Smooth muscle cell of the brain vasculature (primary cell): ENCODE results near the gene MAP4K3.

ENCODE experiments used
- DNase-seq: peaks from one replicate; pipeline ENCODE4 v3.0.0-alpha.2; 2012; ENCODE audit warnings: low read depth, low spot score

The MAP4K3 gene

GRCh38 chr2:39436592-39437521 lies at the start of gene MAP4K3:
Gene MAP4K3, minus strand, starts transcription at chr2:39437285. Its CDS starts 298 bp downstream, at chr2:39436987.
- peak; percentile 77 for DNase-seq

DNA sequence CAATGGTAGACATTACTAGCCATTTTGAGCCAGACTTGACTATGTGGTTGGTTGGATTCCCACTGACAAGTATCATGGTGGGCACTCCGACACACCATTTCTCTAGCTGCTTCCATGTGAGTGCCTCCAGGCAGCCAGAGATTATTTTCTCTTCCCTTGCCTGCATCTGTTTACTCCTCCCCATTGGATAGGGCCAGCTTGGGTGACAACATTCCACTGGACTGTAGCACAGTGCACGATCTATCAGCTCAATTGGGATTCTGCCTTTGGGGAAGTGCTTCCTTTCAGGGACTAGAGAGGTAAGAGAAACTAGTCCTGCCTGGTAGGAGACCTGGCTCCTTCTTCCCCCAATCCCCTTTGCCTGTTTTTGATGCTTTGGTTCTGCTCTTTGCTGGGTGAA lies 49.0 kb upstream of the MAP4K3 start:
- DNase-seq: no peak

- no peak for DNase-seq
Measured at GRCh38 chr2:39484620-39485495, 47.8 kb upstream of the MAP4K3 start.

DNA sequence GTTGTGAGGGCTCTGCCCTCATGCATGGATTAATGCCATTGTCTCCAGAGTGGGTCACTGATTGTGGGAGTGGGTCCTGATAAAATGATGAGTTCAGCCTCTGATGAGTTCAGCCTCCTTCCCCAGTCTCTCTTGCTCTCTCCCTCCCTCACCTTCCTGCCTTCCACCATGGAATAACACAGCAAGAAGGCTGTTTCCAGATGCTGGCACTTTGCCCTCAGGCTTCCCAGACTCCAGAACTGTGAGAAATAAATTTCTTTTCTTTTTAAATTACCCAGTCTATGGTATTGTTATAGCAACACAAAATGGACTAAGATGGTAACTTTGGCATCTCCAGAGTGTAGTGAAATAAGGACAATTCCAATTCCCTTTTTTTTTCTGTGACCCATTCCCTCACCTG lies 47.1 kb upstream of the MAP4K3 start:
- no peak for DNase-seq

DNA sequence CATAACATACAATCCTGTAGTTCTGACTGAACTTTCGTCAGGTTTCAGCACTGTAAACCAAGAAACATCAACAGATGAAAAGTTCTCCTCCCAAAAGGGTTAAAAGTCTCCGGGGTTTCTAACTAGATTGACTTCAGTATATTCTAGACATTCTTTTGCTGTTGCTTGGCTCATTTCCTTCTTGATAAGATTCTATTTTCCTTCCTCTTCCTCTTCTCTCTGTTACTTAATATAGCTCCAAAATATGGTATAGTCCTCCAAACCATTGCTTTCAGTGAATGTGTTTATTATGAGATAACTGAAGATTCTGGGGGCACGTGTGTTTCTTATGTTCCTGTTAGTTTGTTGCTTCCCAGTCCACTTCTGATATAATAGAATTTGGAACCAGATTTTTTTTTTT lies 46.4 kb upstream of the MAP4K3 start:
- no peak for DNase-seq

DNA sequence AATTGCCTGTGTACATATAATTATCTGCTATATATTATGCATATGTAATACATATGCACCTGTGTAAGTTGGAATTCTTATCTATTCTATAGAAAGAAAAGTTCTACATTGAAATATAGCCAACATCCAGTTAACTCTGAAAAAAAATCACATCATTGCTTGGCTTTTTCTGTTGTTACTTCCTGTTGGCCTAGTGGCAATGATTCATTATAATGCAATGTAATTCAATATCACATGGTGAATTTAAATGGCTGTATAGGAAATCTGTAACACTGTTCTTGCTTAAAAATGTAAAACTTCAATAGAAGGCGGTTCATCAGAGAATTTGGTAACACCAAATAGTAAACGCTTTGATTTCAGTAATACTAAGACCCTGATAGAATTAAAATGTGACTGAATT lies 44.5 kb upstream of the MAP4K3 start:
- no peak for DNase-seq

DNA sequence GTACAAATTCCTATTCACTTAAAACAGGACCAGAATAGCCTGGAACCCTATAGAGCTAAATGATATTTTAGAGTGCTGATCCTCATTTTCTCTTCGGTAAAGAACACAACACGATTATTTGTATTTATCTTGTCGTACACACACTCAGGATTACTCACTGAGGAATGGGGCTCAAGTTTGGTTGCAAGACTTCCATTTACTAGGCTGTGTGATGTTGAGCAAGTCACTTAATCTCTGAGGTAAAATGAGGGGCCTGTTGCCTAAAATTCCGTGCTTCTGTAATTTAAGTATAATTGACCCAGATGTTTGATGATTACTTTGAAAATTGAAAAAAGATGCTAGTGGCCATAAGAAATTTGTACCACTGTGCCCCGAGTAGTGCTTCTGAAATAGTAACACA lies 42.6 kb upstream of the MAP4K3 start:
- no peak for DNase-seq

DNA sequence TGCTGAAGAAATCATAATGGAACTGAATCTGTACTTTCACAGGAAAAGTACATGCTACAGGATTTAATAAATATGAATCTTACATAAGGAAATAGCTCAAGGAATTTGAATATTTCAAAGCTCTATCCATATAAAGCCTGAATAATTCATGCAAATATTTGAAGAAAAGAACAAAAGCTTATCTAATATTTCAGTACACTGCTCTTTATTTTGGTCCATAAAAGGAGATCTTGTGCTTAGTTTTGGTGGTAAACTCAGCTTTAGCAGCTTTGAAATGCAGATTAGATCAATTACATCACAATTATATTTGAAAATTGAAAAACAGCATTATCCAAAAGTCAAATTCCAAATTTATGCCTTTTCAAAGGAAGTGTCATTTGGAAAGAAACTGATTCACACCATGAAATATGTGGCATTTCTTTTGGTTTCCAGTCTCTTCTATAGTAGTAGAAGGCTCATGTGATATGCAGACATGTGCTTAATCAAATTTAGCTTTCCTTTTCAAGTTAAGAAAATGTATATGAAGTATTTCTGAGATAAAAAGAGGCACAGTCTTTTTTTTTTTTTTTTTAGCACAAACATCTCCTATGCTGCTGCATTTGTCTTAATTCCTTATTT lies 42.1 kb upstream of the MAP4K3 start:
- DNase-seq: no peak

DNA sequence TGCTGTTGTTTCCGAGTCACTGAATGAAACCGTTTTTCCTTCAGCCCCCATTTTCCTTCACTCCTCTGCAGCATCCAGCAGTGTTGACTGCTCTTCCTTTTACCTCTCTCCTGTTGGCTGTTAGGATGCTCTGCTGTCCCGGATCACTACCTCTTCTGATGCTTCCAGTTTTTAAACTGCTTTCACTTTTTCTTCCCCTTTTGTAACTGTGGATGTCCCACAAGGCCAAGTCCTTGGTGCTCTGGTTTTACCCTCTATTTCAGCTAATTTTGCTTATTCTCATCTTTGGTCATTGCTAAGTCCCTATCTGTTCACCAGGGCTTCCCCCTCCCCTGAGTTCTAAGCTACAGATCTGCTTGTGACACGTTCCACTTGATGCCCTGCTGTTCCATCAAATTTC lies 39.4 kb upstream of the MAP4K3 start:
- no peak for DNase-seq

DNA sequence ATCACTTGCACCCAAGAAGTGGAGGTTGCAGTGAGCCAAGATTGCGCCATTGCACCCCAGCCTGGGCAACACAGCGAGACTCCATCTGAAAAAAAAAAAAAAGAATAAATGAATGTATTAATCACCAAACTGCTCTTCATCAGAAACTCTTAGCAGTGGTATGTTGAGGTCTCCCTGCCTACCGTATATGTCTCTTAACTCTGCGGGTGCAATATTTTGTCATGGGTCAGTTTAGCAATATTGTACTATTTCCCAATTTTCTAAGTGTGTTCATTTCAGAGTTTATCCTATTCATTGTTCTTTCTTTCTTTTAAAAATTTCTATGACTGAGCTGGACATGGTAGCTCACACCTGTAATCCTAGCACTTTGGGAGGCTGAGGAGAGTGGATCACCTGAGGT lies 37.9 kb upstream of the MAP4K3 start:
- no peak for DNase-seq

DNA sequence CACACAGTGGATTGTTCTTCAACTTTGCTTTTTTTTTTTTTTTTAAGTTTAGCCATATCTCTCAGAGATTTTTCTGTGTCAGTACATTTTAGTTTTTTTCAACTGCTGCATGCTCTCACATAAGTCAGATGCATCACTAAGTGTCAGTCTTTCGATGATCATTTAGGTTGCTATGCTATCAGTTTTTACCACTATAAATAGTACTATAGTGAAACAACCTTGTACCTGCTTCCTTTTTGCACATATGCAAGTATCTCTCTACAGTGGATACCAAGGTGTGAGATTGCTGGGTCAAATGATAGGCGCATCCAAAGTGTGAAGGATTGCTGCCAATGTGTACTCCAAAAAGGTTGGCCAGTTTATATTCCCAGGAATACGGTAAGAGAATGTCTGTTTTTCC lies 33.5 kb upstream of the MAP4K3 start:
- DNase-seq: no peak

DNA sequence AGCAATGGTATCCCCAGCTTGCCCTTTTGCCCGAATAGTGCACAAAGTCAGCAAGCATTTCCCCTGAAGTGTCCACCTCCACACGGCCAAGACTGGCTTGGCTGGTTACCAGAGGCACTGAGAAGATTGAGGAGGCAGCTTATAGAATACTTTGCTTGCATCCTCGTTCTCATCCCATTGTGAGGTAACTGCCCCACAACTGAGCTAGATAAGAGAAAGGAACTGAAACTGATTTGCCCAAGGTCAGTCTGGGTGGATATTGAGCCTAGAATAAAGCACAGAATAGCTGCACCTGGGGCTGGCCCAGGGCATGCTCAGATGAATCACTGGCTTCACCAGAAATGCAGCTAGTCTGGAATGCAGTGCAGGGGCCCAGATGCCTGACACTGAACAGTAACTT lies 32.7 kb upstream of the MAP4K3 start:
- DNase-seq: no peak

GRCh38 chr2:39468579-39469451 lies 31.7 kb upstream of the MAP4K3 start:
- no peak for DNase-seq

- no peak for DNase-seq
Measured at GRCh38 chr2:39466311-39466710, 29.2 kb upstream of the MAP4K3 start.

DNA sequence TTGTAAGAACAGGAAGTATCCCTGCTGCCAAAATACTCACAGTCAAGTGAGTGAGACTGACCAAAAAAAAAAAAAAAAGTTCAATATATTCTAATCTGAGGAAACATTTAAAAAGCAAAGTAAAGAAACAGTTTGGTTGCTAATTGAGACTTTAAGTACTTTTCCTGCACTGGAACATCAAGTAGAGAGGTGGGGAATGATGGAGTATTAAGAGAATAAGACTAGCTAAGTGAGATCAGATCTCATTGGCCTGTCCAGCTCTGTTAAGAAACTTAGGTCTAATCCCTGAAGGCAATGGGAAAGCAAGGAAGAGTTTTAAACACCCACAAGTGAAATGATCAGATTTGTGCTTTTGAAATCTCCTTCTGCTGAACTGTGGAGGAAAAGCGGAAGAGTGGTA lies 27.8 kb upstream of the MAP4K3 start:
- DNase-seq: no peak

- no peak for DNase-seq
Measured at GRCh38 chr2:39455826-39456225, 18.7 kb upstream of the MAP4K3 start.

DNA sequence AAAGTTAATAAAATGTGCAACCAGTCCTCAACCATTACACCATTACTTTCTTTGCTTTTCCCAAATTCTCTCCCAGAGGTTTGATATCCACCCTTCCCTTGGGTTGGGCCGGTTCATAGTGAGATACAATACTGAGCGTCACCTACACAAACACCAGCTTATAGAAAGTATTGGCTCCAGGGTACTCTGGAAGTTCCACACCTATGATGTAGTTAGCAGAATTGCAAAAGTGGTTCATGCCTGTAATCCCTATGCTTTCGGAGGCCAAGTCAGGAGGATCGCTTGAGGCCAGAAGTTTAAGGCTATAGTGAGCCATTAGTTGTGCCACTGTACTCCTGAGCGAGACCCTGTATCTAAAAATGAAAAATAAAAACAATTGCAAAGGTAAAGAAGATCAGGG lies 15.3 kb upstream of the MAP4K3 start:
- DNase-seq: no peak

GRCh38 chr2:39451954-39452353 lies 14.9 kb upstream of the MAP4K3 start:
- no peak for DNase-seq

GRCh38 chr2:39448169-39448502 lies 11.1 kb upstream of the MAP4K3 start:
- no peak for DNase-seq

DNA sequence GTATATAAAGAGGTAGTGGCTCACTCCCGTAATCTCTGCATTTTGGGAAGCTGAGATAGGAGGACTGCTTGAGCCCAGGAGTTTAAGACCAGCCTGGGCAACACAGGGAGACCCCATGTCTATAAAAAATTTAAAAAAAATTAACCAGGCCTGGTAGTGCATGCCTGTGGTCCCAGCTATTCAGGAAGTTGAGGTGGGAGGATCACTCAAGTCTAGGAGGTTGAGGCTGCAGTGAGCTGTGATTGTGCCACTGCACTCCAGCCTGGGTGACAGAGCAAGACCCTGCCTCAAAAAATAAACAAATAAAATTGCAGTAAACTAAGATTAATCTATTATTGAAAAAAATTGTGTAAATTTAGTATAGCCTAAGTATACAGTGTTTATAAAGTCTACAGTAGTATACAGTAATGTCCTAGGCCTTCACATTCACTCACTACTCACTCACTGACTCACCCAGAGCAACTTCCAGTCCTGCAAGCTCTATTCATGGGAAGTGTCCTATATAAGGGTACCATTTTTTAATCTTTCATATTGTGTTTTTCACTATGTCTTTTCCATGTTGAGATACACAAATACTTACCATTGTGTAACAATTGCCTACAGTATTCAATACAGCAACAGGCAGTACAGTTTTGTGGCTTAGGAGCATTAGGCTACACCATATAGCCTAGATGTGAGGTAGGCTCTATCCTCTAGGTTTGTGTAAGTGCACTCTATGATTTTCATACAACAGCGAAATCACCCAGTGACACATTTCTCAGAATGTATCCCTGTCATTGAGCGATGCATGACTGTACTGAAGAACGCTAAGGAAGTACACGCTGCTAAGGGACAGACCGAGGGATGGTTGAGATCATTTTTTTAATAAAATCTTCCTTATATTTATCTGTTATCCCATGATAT lies 10.4 kb upstream of the MAP4K3 start:
- DNase-seq: no peak
